ENCODE measurements around the gene PCID2.

Gene PCID2

DNA sequence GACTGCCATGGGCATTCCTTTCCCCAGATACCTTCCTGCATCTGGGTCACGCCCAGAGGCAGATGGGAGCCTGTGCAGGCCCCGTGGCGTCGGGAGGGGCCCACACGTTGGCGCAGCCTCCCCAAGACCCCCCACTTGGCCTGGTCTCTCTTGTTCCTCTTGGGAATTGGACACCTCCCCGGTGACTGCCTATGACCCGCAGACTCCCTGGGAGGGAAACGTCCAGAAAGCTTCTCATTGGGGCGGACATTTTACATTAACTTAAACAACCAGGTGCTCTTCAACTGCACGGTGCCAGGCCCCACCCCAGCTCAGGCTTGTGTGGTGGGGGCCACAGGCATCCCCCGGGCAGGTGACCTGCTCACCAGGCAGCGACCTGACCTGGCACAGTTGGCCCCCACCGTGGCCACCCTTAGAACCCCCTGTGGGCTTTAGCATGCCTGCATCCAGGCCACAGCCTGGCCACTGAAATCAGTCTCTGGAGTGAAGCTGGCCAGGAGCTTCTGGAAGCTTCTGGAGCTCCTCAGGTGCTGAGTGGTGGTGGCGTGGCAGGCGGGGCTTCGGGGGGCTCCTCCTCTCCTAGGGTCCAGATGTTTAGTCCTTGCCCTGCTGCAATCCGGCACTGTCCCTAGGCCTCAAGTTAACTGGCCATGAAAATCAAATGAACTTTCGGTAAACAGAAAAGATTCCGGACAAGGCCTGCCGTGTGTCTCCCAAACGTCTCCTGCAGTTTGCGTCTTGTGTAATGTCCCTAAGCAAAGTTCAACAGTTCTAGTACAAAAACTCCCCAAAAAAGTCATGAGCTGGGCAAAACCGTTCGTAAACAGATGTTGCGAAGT lies 58.5 kb downstream of the PCID2 start:
- DNase-seq (ENCODE audit: low read depth), result no peak
- H3K4me3 ChIP-seq (ENCODE audit: low read depth, low read length), result no peak overlapping the region
- TF ChIP-seq, protein P1, sequence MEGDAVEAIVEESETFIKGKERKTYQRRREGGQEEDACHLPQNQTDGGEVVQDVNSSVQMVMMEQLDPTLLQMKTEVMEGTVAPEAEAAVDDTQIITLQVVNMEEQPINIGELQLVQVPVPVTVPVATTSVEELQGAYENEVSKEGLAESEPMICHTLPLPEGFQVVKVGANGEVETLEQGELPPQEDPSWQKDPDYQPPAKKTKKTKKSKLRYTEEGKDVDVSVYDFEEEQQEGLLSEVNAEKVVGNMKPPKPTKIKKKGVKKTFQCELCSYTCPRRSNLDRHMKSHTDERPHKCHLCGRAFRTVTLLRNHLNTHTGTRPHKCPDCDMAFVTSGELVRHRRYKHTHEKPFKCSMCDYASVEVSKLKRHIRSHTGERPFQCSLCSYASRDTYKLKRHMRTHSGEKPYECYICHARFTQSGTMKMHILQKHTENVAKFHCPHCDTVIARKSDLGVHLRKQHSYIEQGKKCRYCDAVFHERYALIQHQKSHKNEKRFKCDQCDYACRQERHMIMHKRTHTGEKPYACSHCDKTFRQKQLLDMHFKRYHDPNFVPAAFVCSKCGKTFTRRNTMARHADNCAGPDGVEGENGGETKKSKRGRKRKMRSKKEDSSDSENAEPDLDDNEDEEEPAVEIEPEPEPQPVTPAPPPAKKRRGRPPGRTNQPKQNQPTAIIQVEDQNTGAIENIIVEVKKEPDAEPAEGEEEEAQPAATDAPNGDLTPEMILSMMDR (IDR thresholded peaks at IDR 0.05; ENCODE audit: control insufficient read depth, extremely low read depth, insufficient read depth), result no peak

DNA sequence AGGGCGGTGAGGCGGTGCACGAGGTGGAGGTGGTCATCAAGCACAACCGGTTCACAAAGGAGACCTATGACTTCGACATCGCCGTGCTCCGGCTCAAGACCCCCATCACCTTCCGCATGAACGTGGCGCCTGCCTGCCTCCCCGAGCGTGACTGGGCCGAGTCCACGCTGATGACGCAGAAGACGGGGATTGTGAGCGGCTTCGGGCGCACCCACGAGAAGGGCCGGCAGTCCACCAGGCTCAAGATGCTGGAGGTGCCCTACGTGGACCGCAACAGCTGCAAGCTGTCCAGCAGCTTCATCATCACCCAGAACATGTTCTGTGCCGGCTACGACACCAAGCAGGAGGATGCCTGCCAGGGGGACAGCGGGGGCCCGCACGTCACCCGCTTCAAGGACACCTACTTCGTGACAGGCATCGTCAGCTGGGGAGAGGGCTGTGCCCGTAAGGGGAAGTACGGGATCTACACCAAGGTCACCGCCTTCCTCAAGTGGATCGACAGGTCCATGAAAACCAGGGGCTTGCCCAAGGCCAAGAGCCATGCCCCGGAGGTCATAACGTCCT lies 59.4 kb downstream of the PCID2 start:
- DNase-seq (ENCODE audit: low read depth), result no peak
- TF ChIP-seq, protein P1 (IDR thresholded peaks at IDR 0.05; ENCODE audit: control insufficient read depth, extremely low read depth, insufficient read depth), result no peak
- H3K4me3 ChIP-seq (ENCODE audit: low read depth, low read length), result no peak overlapping the region

DNA sequence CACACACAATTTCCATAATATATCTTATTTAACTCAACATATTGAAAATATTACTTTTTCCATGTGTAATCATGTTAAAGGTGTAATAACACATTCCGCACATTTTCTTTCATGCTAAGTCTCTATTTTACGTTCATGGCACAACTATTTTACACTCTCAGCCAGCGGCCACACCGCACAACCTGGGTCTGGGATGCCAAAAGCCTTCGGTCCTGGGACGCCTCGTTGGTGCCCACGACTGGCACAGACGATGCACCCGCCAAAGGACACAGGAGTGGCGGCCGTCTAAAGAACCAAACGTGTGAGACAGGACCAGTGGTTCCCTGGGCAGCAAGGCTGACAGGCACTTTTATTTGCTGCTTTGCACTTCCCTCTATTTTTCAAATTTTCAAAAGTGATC lies 60.1 kb downstream of the PCID2 start:
- DNase-seq (ENCODE audit: low read depth), result no peak
- no peak overlapping the region for H3K4me3 ChIP-seq (ENCODE audit: low read depth, low read length)
- TF ChIP-seq, protein P1 (IDR thresholded peaks at IDR 0.05; ENCODE audit: control insufficient read depth, extremely low read depth, insufficient read depth), result no peak

DNA sequence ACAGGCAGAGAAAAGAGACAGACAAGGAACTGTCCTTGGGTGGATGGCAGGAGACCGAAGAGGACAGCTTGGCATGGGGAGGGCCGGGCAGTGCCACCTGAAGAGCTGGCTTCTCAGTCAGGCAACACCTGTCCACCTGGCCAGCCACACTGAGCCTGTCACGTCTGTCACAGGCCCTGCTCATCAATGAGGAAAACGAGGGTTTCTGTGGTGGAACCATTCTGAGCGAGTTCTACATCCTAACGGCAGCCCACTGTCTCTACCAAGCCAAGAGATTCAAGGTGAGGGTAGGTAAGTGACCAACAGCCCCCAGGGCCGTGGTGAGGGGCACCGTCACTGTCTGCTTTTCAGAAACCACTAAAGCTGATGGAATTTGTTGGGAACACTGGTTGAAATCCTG lies 61.3 kb downstream of the PCID2 start:
- DNase-seq (ENCODE audit: low read depth), result no peak
- no peak overlapping the region for H3K4me3 ChIP-seq (ENCODE audit: low read depth, low read length)
- TF ChIP-seq, protein P1 (IDR thresholded peaks at IDR 0.05; ENCODE audit: control insufficient read depth, extremely low read depth, insufficient read depth), result no peak

DNA sequence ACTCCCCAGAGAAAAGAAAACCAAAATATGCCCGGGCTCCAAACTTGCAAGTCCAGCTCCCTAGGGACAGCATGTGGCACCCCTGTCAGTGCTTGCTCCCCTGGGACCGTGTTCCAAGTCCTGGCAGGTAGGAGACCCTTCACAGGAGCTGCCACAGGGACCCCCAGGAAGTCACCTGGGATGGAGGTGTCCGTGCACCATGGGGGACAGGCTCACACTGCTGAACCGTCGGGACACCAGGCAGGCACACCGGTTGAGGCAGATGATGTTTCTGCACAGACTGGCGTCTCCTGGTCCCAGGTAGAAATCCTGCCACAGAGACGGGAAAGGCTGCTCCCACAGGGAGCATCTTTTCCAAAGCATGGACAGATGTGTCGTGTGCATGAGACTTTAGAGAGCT lies 61.7 kb downstream of the PCID2 start:
- H3K4me3 ChIP-seq (ENCODE audit: low read depth, low read length), result no peak overlapping the region
- DNase-seq (ENCODE audit: low read depth), result no peak
- TF ChIP-seq, protein P1 (IDR thresholded peaks at IDR 0.05; ENCODE audit: control insufficient read depth, extremely low read depth, insufficient read depth), result no peak

DNA sequence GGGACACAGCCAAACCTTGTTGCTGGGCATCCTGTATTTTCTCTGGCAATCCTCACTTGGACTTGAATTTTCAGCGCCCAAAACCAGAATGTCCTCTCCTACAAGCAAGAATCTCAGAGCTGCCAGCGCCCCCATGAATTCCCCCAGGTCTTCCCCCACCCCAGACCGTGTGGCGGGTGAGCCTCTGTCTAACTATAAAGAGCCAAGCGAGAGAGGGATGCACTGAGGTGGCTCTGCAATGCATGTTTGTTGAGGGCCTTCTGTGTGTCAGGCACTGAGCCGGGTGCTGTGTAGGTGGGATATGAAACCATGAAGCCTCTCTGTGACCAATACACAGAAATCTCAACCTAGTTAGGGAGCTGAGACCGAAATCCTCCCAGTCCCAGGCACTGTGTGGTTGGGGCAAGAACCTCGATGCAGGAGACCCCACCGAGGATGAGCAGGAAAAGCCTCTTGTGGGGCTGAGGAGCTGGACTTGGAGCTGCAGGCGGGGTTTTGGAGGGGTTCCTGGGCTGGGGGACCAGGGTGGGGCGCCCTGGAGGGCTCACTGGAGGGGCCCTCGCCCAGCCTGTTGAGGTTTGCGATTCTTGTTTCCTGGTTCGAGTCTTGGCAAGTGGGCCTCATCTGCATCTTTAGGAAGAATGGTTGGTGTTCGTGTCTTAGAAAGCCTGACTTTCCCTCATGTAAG lies 62.4 kb downstream of the PCID2 start:
- H3K4me3 ChIP-seq (ENCODE audit: low read depth, low read length), result no peak overlapping the region
- TF ChIP-seq, protein P1 (IDR thresholded peaks at IDR 0.05; ENCODE audit: control insufficient read depth, extremely low read depth, insufficient read depth), result no peak
- no peak for DNase-seq (ENCODE audit: low read depth)
